ENCODE data around the gene GLT6D1.

DNA sequence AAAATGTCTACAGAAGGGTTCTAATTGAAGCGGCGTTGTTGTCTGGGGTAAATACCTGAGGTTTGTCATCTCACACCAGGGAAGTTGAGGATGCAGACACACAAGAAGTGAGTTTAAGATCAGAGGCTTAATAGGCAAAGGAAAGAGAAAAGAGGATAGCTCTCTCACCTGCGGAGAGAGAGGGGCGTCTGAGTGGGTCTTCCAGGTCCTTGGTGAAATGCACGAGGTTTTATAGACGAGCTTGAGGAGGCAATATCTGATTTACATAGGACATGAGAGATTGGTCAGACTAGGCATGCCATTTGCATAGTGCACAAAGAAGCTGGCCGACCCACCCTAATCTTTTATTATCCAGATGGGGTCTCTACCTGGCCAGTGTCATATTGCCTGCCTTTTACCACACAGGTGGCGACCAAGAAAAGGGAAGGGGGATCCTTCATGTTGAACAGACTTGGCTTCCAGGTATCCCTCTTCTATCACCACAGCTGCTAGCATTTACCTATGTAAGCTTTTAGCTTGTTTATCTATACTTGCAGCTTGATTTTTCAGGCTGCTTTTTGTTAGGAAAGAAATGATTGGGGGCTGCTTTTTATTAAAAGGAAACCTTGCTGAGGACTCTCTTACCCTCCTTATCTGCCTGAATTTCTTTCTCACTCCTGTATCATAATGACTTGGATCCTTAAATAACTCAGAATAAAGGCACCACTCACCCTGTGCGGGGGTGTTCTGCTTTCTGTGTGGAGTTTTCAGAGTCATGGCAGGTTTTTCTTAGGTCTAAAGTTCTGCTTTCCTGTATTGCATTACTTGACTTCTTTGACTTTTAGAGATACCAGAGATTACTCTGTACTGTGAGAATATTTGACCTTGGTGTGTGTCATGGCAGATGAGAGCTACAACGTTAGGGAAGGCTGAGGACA, 9.4 kb upstream of the GLT6D1 start:
- TF ChIP-seq POLR2A (IDR thresholded peaks at IDR 0.05; ENCODE audit: low read length) (no peak), GATA1 (IDR thresholded peaks at IDR 0.05; ENCODE audit: low read depth, low read length) (no peak)
